VCaP (cell line): ENCODE results near the gene DGKI.
A peak's percentile ranks its signal among the peaks of the same experiment; 100 is the strongest.

Experiments
- H3K27ac ChIP-seq: fragments of 450-650 bp; 2 replicates; pipeline ENCODE4 v1.5.1; 2017
- TF ChIP-seq, protein P1 (sequence below): fragments of 450-650 bp; conservative IDR thresholded peaks from 2 replicates; pipeline ENCODE4 v1.5.1; 2017; ENCODE audit warnings: mild to moderate bottlenecking, moderate library complexity

DGKI gene

DNA sequence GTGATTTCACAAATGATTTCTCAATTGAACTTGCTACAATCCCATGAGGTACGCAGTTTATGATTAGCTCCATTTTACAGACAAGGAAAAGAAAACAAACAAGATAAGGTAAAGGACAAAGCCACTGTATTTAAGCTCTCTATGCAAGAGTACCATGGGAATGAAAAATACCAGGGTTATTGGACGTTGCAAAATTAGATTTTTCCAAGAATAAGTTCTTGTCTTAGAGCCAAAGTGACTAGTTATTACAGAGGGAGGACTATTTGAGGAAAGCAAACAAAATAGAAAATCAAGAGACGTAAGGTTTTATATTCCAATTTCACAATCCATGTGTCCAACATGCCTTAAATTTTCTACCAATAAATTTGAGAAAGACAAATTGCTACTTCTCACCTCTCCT lies 405.3 kb downstream of the DGKI start:
- H3K27ac ChIP-seq: no peak overlapping the region
- TF ChIP-seq, protein P1, sequence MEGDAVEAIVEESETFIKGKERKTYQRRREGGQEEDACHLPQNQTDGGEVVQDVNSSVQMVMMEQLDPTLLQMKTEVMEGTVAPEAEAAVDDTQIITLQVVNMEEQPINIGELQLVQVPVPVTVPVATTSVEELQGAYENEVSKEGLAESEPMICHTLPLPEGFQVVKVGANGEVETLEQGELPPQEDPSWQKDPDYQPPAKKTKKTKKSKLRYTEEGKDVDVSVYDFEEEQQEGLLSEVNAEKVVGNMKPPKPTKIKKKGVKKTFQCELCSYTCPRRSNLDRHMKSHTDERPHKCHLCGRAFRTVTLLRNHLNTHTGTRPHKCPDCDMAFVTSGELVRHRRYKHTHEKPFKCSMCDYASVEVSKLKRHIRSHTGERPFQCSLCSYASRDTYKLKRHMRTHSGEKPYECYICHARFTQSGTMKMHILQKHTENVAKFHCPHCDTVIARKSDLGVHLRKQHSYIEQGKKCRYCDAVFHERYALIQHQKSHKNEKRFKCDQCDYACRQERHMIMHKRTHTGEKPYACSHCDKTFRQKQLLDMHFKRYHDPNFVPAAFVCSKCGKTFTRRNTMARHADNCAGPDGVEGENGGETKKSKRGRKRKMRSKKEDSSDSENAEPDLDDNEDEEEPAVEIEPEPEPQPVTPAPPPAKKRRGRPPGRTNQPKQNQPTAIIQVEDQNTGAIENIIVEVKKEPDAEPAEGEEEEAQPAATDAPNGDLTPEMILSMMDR: no peak

GRCh38 chr7:137439829-137440825 lies 406.6 kb downstream of the DGKI start:
- TF ChIP-seq, protein P1: no peak
- no peak overlapping the region for H3K27ac ChIP-seq

- H3K27ac ChIP-seq: peak overlapping the region; percentile 3; the same call in 1 of the 2 replicates
- TF ChIP-seq, protein P1: no peak
These were observed 411.8 kb downstream of the DGKI start for GRCh38 chr7:137434946-137435345.

DNA sequence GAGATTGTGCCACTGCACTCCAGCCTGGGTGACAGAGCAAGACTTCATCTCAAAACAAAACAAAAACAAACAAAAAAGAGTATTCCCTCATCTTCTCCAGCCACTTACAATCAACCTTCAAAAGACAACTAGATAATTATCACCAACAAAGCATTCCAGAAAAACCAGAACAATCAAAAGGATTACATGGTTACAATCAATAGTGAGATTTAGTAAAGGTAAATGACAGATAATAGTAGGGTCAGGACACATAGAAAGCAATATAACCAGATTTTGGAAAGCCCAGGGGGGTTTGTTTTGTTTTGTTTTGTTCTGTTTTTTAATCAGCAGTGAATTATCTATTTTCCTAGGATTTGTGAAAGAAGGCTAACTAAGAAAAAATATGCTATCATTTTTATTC lies 412.2 kb downstream of the DGKI start:
- TF ChIP-seq, protein P1: no peak
- peak overlapping the region; percentile 3; the same call in 1 of the 2 replicates for H3K27ac ChIP-seq

- TF ChIP-seq, protein P1: no peak
These were observed 423.5 kb downstream of the DGKI start for GRCh38 chr7:137423321-137423720.

DNA sequence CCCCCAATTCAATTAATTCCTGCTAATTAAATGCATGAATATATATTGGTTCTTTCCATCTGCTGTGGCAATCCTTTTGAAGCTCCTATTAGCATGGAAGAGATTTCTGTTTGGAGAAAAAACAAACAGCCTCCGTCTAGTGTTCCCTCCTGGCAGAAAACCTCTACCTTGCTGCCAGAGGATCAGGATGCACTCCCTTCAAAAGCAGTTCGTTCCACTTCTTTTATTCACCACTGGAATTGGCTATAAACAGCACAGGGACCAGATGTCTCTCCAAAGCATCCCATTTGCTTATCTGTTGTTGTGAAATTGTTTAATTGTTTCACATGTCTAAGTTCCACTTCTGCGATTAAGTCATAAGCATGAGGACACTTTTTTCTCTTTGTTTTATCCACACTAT lies 425.4 kb downstream of the DGKI start:
- TF ChIP-seq, protein P1: no peak
- no peak overlapping the region for H3K27ac ChIP-seq

More at GRCh38 chr7:137423321-137423720, 423.5 kb downstream of the DGKI start:
- H3K27ac ChIP-seq: no peak overlapping the region

GRCh38 chr7:137418841-137419240 lies 427.9 kb downstream of the DGKI start:
- H3K27ac ChIP-seq: no peak overlapping the region
- TF ChIP-seq, protein P1: no peak
